H1 (cell line): Measurements from ENCODE around the gene PRKN. TPM values are rescaled to one million over a fixed set of nuclear protein-coding genes. Genes with fewer than 3 reads are reported as not detected.

Experiments used
- CTCF ChIA-PET: fragments of 300-600 bp; sonication (Branson Sonifier 250); formaldehyde crosslinking; loops from one replicate; lab custom pipeline; 2021; ENCODE audit not compliant: partially characterized antibody; lab: Charles Lee
- POLR2A ChIA-PET: fragments of 300-600 bp; sonication (Branson Sonifier 250); formaldehyde crosslinking; loops from one replicate; lab custom pipeline; 2021; ENCODE audit warnings: inconsistent platforms; ENCODE audit not compliant: partially characterized antibody; lab: Charles Lee
- DNase-seq, 2 experiments: peaks; one replicate each; pipeline versions ENCODE4 v3.0.0 to v3.0.0-alpha.2; 2010 to 2022; ENCODE audit warnings: low spot score in 2 of 2, low read depth in 1 of 2, mixed read lengths in 1 of 2
- FAIRE-seq: peaks from 2 replicates; lab custom pipeline; 2011; peaks lifted over from hg19 to GRCh38; lab: Jason Lieb, UNC
- H2AFZ ChIP-seq: 2 replicates; pipeline ENCODE4 v1.8.1; 2012; ENCODE audit warnings: low read length, inconsistent platforms
- H2AK5ac ChIP-seq: 2 replicates; pipeline ENCODE4 v1.6.1; 2013; ENCODE audit warnings: low read depth, low read length
- H2BK120ac ChIP-seq: replicated peaks from 2 replicates; pipeline ENCODE3; 2013; ENCODE audit warnings: low read depth, low read length, inconsistent platforms
- H2BK12ac ChIP-seq: 2 replicates; pipeline ENCODE4 v1.6.1; 2013; ENCODE audit warnings: low read depth, low read length
- H2BK15ac ChIP-seq: 2 replicates; pipeline ENCODE4 v1.6.1; 2013; ENCODE audit warnings: low read length
- H2BK20ac ChIP-seq: 2 replicates; pipeline ENCODE4 v1.6.1; 2013; ENCODE audit warnings: low read length
- H2BK5ac ChIP-seq: 2 replicates; pipeline ENCODE4 v1.6.1; 2013; ENCODE audit warnings: low read depth, low read length
- H3K14ac ChIP-seq: 2 replicates; pipeline ENCODE4 v1.6.1; 2013; ENCODE audit warnings: inconsistent platforms; ENCODE audit not compliant: insufficient read length
- H3K18ac ChIP-seq: 2 replicates; pipeline ENCODE4 v1.6.1; 2013; ENCODE audit warnings: low read length; ENCODE audit errors: extremely low read depth
- H3K23ac ChIP-seq: 2 replicates; pipeline ENCODE4 v1.6.1; 2013; ENCODE audit warnings: inconsistent platforms; ENCODE audit not compliant: insufficient read length
- H3K23me2 ChIP-seq: 2 replicates; pipeline ENCODE4 v1.6.1; 2013; ENCODE audit warnings: low read depth, low read length
- H3K27ac ChIP-seq: 2 replicates; pipeline ENCODE4 v1.6.1; 2011; ENCODE audit warnings: low read depth, low read length, inconsistent platforms
- H3K27me3 ChIP-seq, 4 experiments: replicated peaks in 1 of 4; 1 replicate in 1 of 4; 2 replicates in 3 of 4; pipeline versions ENCODE4 v1.6.1 to v1.8.1; 2011 to 2013; ENCODE audit warnings: low read length in 3 of 4, mild to moderate bottlenecking in 3 of 4, inconsistent platforms in 2 of 4, mixed read lengths in 2 of 4, moderate library complexity in 1 of 4; ENCODE audit not compliant: control insufficient read depth in 3 of 4, insufficient read depth in 3 of 4; ENCODE audit errors: extremely low read depth in 1 of 4
- H3K36me3 ChIP-seq, 4 experiments: 2 replicates each; pipeline versions ENCODE4 v1.6.1 to v1.8.1; 2011 to 2013; ENCODE audit warnings: mild to moderate bottlenecking in 4 of 4, low read length in 3 of 4, moderate library complexity in 2 of 4, control low read depth in 1 of 4, inconsistent platforms in 1 of 4; ENCODE audit not compliant: insufficient read depth in 4 of 4, control insufficient read depth in 2 of 4
- H3K4ac ChIP-seq: replicated peaks from 2 replicates; pipeline ENCODE3; 2013; ENCODE audit warnings: low read length, low read depth, mixed read lengths, inconsistent platforms; ENCODE audit not compliant: insufficient read length
- H3K4me1 ChIP-seq, 4 experiments: replicated peaks in 1 of 4; 1 replicate in 1 of 4; 2 replicates in 3 of 4; pipeline versions ENCODE4 v1.6.1 to v1.8.1; 2011 to 2013; ENCODE audit warnings: low read length in 3 of 4, inconsistent platforms in 2 of 4, mixed read lengths in 1 of 4; ENCODE audit not compliant: insufficient read depth in 4 of 4, control insufficient read depth in 3 of 4
- H3K4me2 ChIP-seq, 2 experiments: 2 replicates each; pipeline versions ENCODE4 v1.6.1 to v1.8.1; 2011 to 2013; ENCODE audit warnings: low read depth in 2 of 2, low read length in 2 of 2, control low read depth in 1 of 2, inconsistent platforms in 1 of 2, mild to moderate bottlenecking in 1 of 2; ENCODE audit not compliant: insufficient read depth in 1 of 2
- H3K4me3 ChIP-seq, 4 experiments: fragments of 200-600, 300-600 bp in 1 of 4; sonication (generic), shearing (Covaris generic), sonication (Bioruptor Twin) in 1 of 4; 2 replicates each; pipeline versions ENCODE4 v1.5.1 to v1.8.1; 2011 to 2016; ENCODE audit warnings: low read length in 4 of 4, low read depth in 3 of 4, control low read depth in 2 of 4, inconsistent platforms in 2 of 4, mild to moderate bottlenecking in 2 of 4, mixed read lengths in 1 of 4, moderate library complexity in 1 of 4; ENCODE audit not compliant: insufficient read depth in 2 of 4; ENCODE audit errors: extremely low read depth in 1 of 4
- H3K56ac ChIP-seq: replicated peaks from 2 replicates; pipeline ENCODE3; 2013; ENCODE audit warnings: low read depth, mild to moderate bottlenecking, mixed read lengths, low read length, inconsistent platforms; ENCODE audit not compliant: insufficient read length
- H3K79me1 ChIP-seq: 2 replicates; pipeline ENCODE4 v1.6.1; 2013; ENCODE audit warnings: low read depth, low read length, control low read depth
- H3K79me2 ChIP-seq, 2 experiments: 2 replicates each; pipeline versions ENCODE4 v1.6.1 to v1.8.1; 2012 to 2013; ENCODE audit warnings: low read length in 2 of 2, mild to moderate bottlenecking in 2 of 2, inconsistent platforms in 1 of 2; ENCODE audit not compliant: insufficient read depth in 2 of 2, control insufficient read depth in 1 of 2
- H3K9ac ChIP-seq, 4 experiments: replicated peaks in 1 of 4; 1 replicate in 1 of 4; 2 replicates in 3 of 4; pipeline versions ENCODE4 v1.6.1 to v1.8.1; 2011 to 2013; ENCODE audit warnings: low read depth in 3 of 4, low read length in 3 of 4, control low read depth in 2 of 4, mild to moderate bottlenecking in 2 of 4, moderate library complexity in 2 of 4, inconsistent platforms in 1 of 4; ENCODE audit errors: extremely low read depth in 1 of 4
- H3K9me3 ChIP-seq, 2 experiments: 2 replicates each; pipeline versions ENCODE4 v1.6.1 to v1.8.1; 2012 to 2013; ENCODE audit warnings: mild to moderate bottlenecking in 2 of 2, moderate library complexity in 2 of 2, control low read depth in 1 of 2, inconsistent platforms in 1 of 2, low read depth in 1 of 2, low read length in 1 of 2, mixed read lengths in 1 of 2; ENCODE audit not compliant: insufficient read depth in 2 of 2
- H4K20me1 ChIP-seq, 2 experiments: replicated peaks in 1 of 2; 2 replicates each; pipeline versions ENCODE3 to v1.8.1; 2011 to 2013; ENCODE audit warnings: inconsistent platforms in 2 of 2, low read length in 2 of 2, mild to moderate bottlenecking in 1 of 2; ENCODE audit not compliant: insufficient read depth in 2 of 2, control insufficient read depth in 1 of 2
- H4K5ac ChIP-seq: 2 replicates; pipeline ENCODE4 v1.6.1; 2013; ENCODE audit warnings: low read length, low read depth, mixed read lengths, inconsistent platforms; ENCODE audit not compliant: insufficient read length
- H4K8ac ChIP-seq: 2 replicates; pipeline ENCODE4 v1.8.0; 2013; ENCODE audit warnings: mild to moderate bottlenecking, moderate library complexity, low read length, inconsistent platforms; ENCODE audit not compliant: insufficient read depth; ENCODE audit errors: extremely low read depth
- H4K91ac ChIP-seq: replicated peaks from 2 replicates; pipeline ENCODE3; 2013; ENCODE audit warnings: low read length, mixed read lengths, inconsistent platforms; ENCODE audit not compliant: insufficient read length
- ASH2L ChIP-seq: fragments of 200-600, 300-600 bp; sonication (generic); IDR thresholded peaks from one replicate; pipeline ENCODE4 v1.7.1; 2017; ENCODE audit warnings: low read length
- CBX5 ChIP-seq: fragments of 300-800, 300-1000 bp; sonication (generic); IDR thresholded peaks from 2 replicates; pipeline ENCODE4 v1.7.1; 2016; ENCODE audit warnings: antibody characterized with exemption, low read length, low read depth
- CHD1 ChIP-seq: IDR thresholded peaks from 2 replicates; pipeline ENCODE4 v1.6.1; 2012; ENCODE audit warnings: low read depth, low read length, improper control_type of control experiment
- CHD2 ChIP-seq: IDR thresholded peaks from 2 replicates; pipeline ENCODE4 v1.6.1; 2012; ENCODE audit warnings: low read length, improper control_type of control experiment
- CTBP2 ChIP-seq: IDR thresholded peaks from 2 replicates; pipeline ENCODE4 v1.7.0; 2011; ENCODE audit warnings: borderline replicate concordance, mild to moderate bottlenecking, moderate library complexity, mixed read lengths, low read length; ENCODE audit not compliant: insufficient read depth, insufficient read length
- E2F6 ChIP-seq: IDR thresholded peaks from 2 replicates; pipeline ENCODE4 v1.6.1; 2012; ENCODE audit warnings: inconsistent platforms
- JUND ChIP-seq: IDR thresholded peaks from 2 replicates; pipeline ENCODE4 v1.6.1; 2011; ENCODE audit warnings: mild to moderate bottlenecking, improper control_type of control experiment, low read length
- RBBP5 ChIP-seq: IDR thresholded peaks from 2 replicates; pipeline ENCODE4 v1.7.1; 2012; ENCODE audit warnings: low read depth, mild to moderate bottlenecking, inconsistent platforms, low read length, moderate library complexity, borderline replicate concordance
- SAP30 ChIP-seq: fragments of 300-600 bp; sonication (generic); IDR thresholded peaks from 2 replicates; pipeline ENCODE4 v1.7.1; 2012; ENCODE audit warnings: low read length, moderate library complexity, mild to moderate bottlenecking, inconsistent platforms; ENCODE audit not compliant: insufficient read depth, insufficient replicate concordance
- SP1 ChIP-seq: IDR thresholded peaks from 2 replicates; pipeline ENCODE4 v1.6.1; 2011; ENCODE audit warnings: low read depth, low read length
- TAF7 ChIP-seq: optimal IDR thresholded peaks from 2 replicates; pipeline ENCODE3; 2011; ENCODE audit warnings: low read depth, mild to moderate bottlenecking, inconsistent platforms, low read length, moderate library complexity, borderline replicate concordance
- TEAD4 ChIP-seq: IDR thresholded peaks from 2 replicates; pipeline ENCODE4 v1.6.1; 2012; ENCODE audit warnings: low read depth, low read length, inconsistent platforms, mixed read lengths
- USF2 ChIP-seq: IDR thresholded peaks from 2 replicates; pipeline ENCODE4 v1.6.1; 2011; ENCODE audit warnings: low read length, improper control_type of control experiment
- WGBS, 2 experiments: shearing (Covaris generic) in 1 of 2; methylation state at CpG; one replicate each; pipeline versions ENCODE4 v1.1.6 to v1.1.7; 2013 to 2015; ENCODE audit warnings: low lambda C conversion rate in 2 of 2, mixed read lengths in 2 of 2, inconsistent platforms in 1 of 2, low coverage in 1 of 2, missing lambda C conversion rate in 1 of 2; ENCODE audit not compliant: insufficient replicate concordance in 2 of 2, insufficient coverage in 1 of 2, insufficient read length in 1 of 2; ENCODE audit errors: extremely low coverage in 1 of 2, missing lambda C conversion rate in 1 of 2; 5-methylcytosine and 5-hydroxymethylcytosine counted together
- polyA plus RNA-seq, 7 experiments: library from polyadenylated mRNA; depleted of rRNA in 3 of 7; stranded (reverse) in 5 of 7; unstranded in 2 of 7; fragments of >200 nt in 5 of 7; fragments of 200-250 nt in 2 of 7; gene quantifications; 1 replicate in 5 of 7; 2 replicates in 1 of 7; 4 replicates in 1 of 7; pipeline versions ENCODE4 v1.2.1 to v1.2.3, GENCODE V29; 2011 to 2013; ENCODE audit warnings: missing spikeins in 2 of 7, mixed read lengths in 2 of 7
- total RNA-seq: library from RNA; stranded (reverse); fragmentation: NEBNext Ultra II Directional; extraction: Animal tissue kit (Norgen Biotek cat#: 25700); gene quantifications from 2 replicates; pipeline ENCODE4 v1.2.1, GENCODE V29; 2021

PRKN gene
- total and polyA plus RNA-seq, 2 of the 8 experiments (the other 6 are each of a cell fraction or from before 2014, with no cell fraction given), result 0.13 to 0.29 TPM

GRCh38 chr6:162708971-162709370, 18.6 kb downstream of the PRKN start:
- no peak overlapping the region for H2AK5ac ChIP-seq
- no peak overlapping the region for H3K9ac ChIP-seq
- no peak overlapping the region for H2BK5ac ChIP-seq
- H3K79me1 ChIP-seq, result no peaks in the 10 kb centered on the region
- FAIRE-seq (no peak), DNase-seq (no peak)
- ChIA-PET CTCF (no interaction called here), POLR2A (no interaction called here)
- H3K56ac ChIP-seq, result no peak overlapping the region
- no peak overlapping the region for H3K23ac ChIP-seq
- H3K4ac ChIP-seq, result no peak overlapping the region
- H4K5ac ChIP-seq, result no peak overlapping the region
- no peak overlapping the region for H2BK120ac ChIP-seq
- no peak overlapping the region for H3K14ac ChIP-seq
- H3K27ac ChIP-seq, result no peak overlapping the region
- no peaks in the 10 kb centered on the region for H3K79me2 ChIP-seq
- H2BK20ac ChIP-seq, result no peak overlapping the region
- H3K4me1 ChIP-seq, result peaks cover 0 to 2% (median 0%) of the 10 kb centered on the region in 4 experiments; a peak in 1 of 7 replicates
- no peak overlapping the region for H3K18ac ChIP-seq
- no peak overlapping the region for H2AFZ ChIP-seq
- H4K91ac ChIP-seq, result no peak overlapping the region
- 95% methylated on average over 6 of the region's 6 CpGs; no CpG with 5 or more reads in 1 of the 2 experiments for WGBS, 2 experiments
- H2BK12ac ChIP-seq, result no peak overlapping the region
- H3K9me3 ChIP-seq, result peaks cover 0 to 5% of the 10 kb centered on the region in 2 experiments; a peak in 1 of 4 replicates
- H3K36me3 ChIP-seq, result no peaks in the 10 kb centered on the region
- no peak overlapping the region for H4K8ac ChIP-seq
- H2BK15ac ChIP-seq, result no peak overlapping the region
- H4K20me1 ChIP-seq, result no peaks in the 10 kb centered on the region
- H3K4me3 ChIP-seq, result no peak overlapping the region
- no peaks in the 10 kb centered on the region for H3K23me2 ChIP-seq
- no peak overlapping the region for H3K4me2 ChIP-seq
- no peaks in the 10 kb centered on the region for H3K27me3 ChIP-seq
- no peak for TF ChIP-seq CHD1
- no peak for TF ChIP-seq JUND
- no peak for TF ChIP-seq CHD2
- TF ChIP-seq TAF7, result no peak
- TF ChIP-seq SAP30, result no peak
- no peak for TF ChIP-seq CBX5
- no peak for TF ChIP-seq SP1
- TF ChIP-seq E2F6, result no peak
- no peak for TF ChIP-seq CTBP2
- TF ChIP-seq RBBP5, result no peak
- no peak for TF ChIP-seq TEAD4
- no peak for TF ChIP-seq ASH2L
- no peak for TF ChIP-seq USF2
